AG04450 (cell line): ENCODE measurements around the gene CPA5. TPM values are rescaled to one million over a fixed set of nuclear protein-coding genes. Genes with fewer than 3 reads are reported as not detected.

Source experiments
- CTCF ChIA-PET: fragments of 300-600, 350-600 bp; formaldehyde crosslinking; extraction: SDS; loops from one replicate; lab custom pipeline; 2022; ENCODE audit warnings: antibody characterized with exemption, inconsistent platforms; lab: Charles Lee
- POLR2A ChIA-PET: fragments of 350-600 bp; formaldehyde crosslinking; extraction: SDS; loops from one replicate; lab custom pipeline; 2021; ENCODE audit warnings: antibody characterized with exemption, inconsistent platforms; lab: Yijun Ruan, JAX
- DNase-seq: peaks from one replicate; pipeline ENCODE4 v3.0.0-alpha.2; 2011; ENCODE audit warnings: low read depth, low spot score
- H3K27ac ChIP-seq: one replicate; pipeline ENCODE4 v1.5.1; 2012; ENCODE audit warnings: low read depth, low read length, control low read depth
- H3K27me3 ChIP-seq: one replicate; pipeline ENCODE4 v1.6.0; 2012; ENCODE audit warnings: low read length; ENCODE audit not compliant: control insufficient read depth, insufficient read depth
- H3K4me3 ChIP-seq: 2 replicates; pipeline ENCODE4 v1.5.1; 2011; ENCODE audit warnings: mild to moderate bottlenecking, low read depth, low read length, control low read depth
- H3K9me3 ChIP-seq: 2 replicates; pipeline ENCODE4 v1.5.1; 2012; ENCODE audit warnings: low read length; ENCODE audit not compliant: control insufficient read depth, insufficient read depth
- CTCF ChIP-seq: IDR thresholded peaks from 2 replicates; pipeline ENCODE4 v1.5.1; 2011; ENCODE audit warnings: low read depth, low read length, control low read depth, inconsistent platforms
- polyA plus RNA-seq: library from polyadenylated mRNA; depleted of rRNA; stranded (reverse); fragments of >200 nt; gene quantifications from 2 replicates; pipeline ENCODE4 v1.2.3, GENCODE V29; 2011

CPA5 gene
- polyA plus RNA-seq, 1 experiment = 0.14 TPM

GRCh38 chr7:130380861-130381455, 36.3 kb downstream of the CPA5 start:
- no peaks in the 10 kb centered on the region for H3K27me3 ChIP-seq
- CTCF ChIA-PET = interaction anchor here (1.0 kb wide), 1 partner anchor 309 kb away, joined by 3 read pairs; no protein-coding TSS in a partner anchor
- DNase-seq = no peak
- H3K9me3 ChIP-seq = peaks cover 19% of the 10 kb centered on the region
- POLR2A ChIA-PET = no interaction called here
- TF ChIP-seq CTCF = no peak
- no peak overlapping the region for H3K4me3 ChIP-seq
- no peak overlapping the region for H3K27ac ChIP-seq

- H3K27ac ChIP-seq = no peak overlapping the region
- no peak overlapping the region for H3K4me3 ChIP-seq
- no peaks in the 10 kb centered on the region for H3K27me3 ChIP-seq
- ChIA-PET CTCF (interaction anchor here (0.6 kb wide), 1 partner anchor 168 kb away, joined by 3 read pairs; no protein-coding TSS in a partner anchor), POLR2A (interaction anchor here (0.6 kb wide), 1 partner anchor 94 kb away, joined by 3 read pairs; no protein-coding TSS in a partner anchor)
- DNase-seq = no peak
- no peak for TF ChIP-seq CTCF
- peaks cover 18% of the 10 kb centered on the region for H3K9me3 ChIP-seq
Measured at GRCh38 chr7:130381468-130382312, 37.1 kb downstream of the CPA5 start.

GRCh38 chr7:130383187-130383980, 38.8 kb downstream of the CPA5 start:
- no peak for DNase-seq
- Histone ChIP-seq H3K27me3 (no peaks in the 10 kb centered on the region), H3K9me3 (peaks cover 13% of the 10 kb centered on the region; the same call in 1 of the 2 replicates), H3K27ac (no peak overlapping the region), H3K4me3 (no peak overlapping the region)
- POLR2A ChIA-PET = no interaction called here
- CTCF ChIA-PET = no interaction called here
- no peak for TF ChIP-seq CTCF

- ChIA-PET CTCF (no interaction called here), POLR2A (interaction anchor here (1.0 kb wide), 1 partner anchor 119 kb away, joined by 7 read pairs; no protein-coding TSS in a partner anchor)
- Histone ChIP-seq H3K27ac (no peak overlapping the region), H3K4me3 (no peak overlapping the region), H3K9me3 (peaks cover 20% of the 10 kb centered on the region; the same call in 1 of the 2 replicates), H3K27me3 (no peaks in the 10 kb centered on the region)
- DNase-seq = no peak
- TF ChIP-seq CTCF = no peak
Measured at GRCh38 chr7:130384371-130384801, 39.8 kb downstream of the CPA5 start.
